IMR-90 (cell line): ENCODE data around the gene TOE1.

Experiments used
- CTCF ChIP-seq: conservative IDR thresholded peaks from 2 replicates; pipeline ENCODE4 v1.5.1; 2012; ENCODE audit warnings: mild to moderate bottlenecking, low read depth, low read length, improper control_type of control experiment
- SMC3 ChIP-seq: fragments of 150-350 bp; IDR thresholded peaks from 2 replicates; pipeline ENCODE4 v1.6.1; 2016; ENCODE audit warnings: low read depth, mild to moderate bottlenecking, antibody characterized with exemption, low read length, moderate library complexity

GRCh38 chr1:45351508-45351907 lies 11.5 kb downstream of the TOE1 start:
- TF ChIP-seq CTCF (no peak), SMC3 (no peak)
